RWPE1 (cell line): ENCODE results near the gene WDPCP.

Experiments
- CTCF ChIA-PET: fragments of 350-600 bp; sonication (Branson Sonifier 250); formaldehyde crosslinking; extraction: SDS; loops from one replicate; lab custom pipeline; 2021; lab: Yijun Ruan, JAX
- POLR2A ChIA-PET: fragments of 400-600 bp; formaldehyde crosslinking; extraction: SDS; loops from one replicate; lab custom pipeline; 2020; ENCODE audit warnings: antibody characterized with exemption; ENCODE audit not compliant: low non-redundant PET; lab: Yijun Ruan, JAX
- DNase-seq: peaks from one replicate; pipeline ENCODE4 v3.0.0; 2012; ENCODE audit warnings: low spot score
- H3K27ac ChIP-seq: fragments of 450-650 bp; 2 replicates; pipeline ENCODE4 v1.5.1; 2017
- TF ChIP-seq, protein P1 (sequence below): fragments of 450-650 bp; conservative IDR thresholded peaks from 2 replicates; pipeline ENCODE4 v1.5.1; 2017; ENCODE audit warnings: low read depth, mild to moderate bottlenecking

Gene WDPCP

DNA sequence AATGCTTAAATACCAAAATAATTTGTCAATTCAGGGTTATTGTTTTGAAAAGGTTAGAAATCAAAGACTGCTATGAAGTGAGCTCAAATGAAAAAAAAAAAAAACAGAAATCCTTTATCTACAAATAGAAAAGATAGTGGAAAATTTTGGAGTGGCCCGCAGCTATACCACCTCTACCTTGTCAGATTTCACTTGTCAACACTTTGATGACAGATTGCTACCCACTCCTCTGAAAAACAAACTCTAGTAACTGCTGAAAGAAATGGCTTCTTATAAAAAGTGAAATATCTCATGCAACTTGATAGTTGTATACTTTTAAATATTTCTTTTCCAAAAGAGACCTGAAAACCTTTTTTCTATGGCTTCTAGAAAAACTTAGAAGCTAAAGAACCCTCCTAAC lies 84.5 kb downstream of the WDPCP start:
- TF ChIP-seq, protein P1, sequence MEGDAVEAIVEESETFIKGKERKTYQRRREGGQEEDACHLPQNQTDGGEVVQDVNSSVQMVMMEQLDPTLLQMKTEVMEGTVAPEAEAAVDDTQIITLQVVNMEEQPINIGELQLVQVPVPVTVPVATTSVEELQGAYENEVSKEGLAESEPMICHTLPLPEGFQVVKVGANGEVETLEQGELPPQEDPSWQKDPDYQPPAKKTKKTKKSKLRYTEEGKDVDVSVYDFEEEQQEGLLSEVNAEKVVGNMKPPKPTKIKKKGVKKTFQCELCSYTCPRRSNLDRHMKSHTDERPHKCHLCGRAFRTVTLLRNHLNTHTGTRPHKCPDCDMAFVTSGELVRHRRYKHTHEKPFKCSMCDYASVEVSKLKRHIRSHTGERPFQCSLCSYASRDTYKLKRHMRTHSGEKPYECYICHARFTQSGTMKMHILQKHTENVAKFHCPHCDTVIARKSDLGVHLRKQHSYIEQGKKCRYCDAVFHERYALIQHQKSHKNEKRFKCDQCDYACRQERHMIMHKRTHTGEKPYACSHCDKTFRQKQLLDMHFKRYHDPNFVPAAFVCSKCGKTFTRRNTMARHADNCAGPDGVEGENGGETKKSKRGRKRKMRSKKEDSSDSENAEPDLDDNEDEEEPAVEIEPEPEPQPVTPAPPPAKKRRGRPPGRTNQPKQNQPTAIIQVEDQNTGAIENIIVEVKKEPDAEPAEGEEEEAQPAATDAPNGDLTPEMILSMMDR = no peak
- ChIA-PET POLR2A (interaction anchor here (0.6 kb wide), 1 partner anchor 1996 kb away, joined by 3 read pairs; no protein-coding TSS in a partner anchor), CTCF (no interaction called here)
- DNase-seq = no peak
- H3K27ac ChIP-seq = no peak overlapping the region

DNA sequence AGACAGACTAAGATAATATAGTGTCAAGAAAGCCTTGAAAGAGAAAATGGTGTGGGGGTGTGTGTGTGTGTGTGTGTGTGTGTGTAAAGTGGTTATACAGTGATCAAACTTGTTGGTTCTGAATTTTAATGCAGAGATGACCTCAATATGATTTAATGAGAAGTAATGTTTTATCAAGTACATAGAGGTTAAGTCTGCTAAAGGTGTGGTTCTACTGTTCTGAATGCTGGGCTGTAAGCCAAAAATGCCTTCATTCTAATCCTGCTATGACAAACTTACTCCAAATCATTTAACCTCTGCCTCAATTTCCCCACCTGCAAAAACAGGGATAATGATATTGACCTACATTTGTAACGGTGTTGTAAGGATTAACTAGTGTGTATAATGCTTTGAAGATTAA lies 87.9 kb downstream of the WDPCP start:
- H3K27ac ChIP-seq = no peak overlapping the region
- CTCF ChIA-PET = no interaction called here
- peak; percentile 3 for DNase-seq
- TF ChIP-seq, protein P1 = no peak
- POLR2A ChIA-PET = no interaction called here

DNA sequence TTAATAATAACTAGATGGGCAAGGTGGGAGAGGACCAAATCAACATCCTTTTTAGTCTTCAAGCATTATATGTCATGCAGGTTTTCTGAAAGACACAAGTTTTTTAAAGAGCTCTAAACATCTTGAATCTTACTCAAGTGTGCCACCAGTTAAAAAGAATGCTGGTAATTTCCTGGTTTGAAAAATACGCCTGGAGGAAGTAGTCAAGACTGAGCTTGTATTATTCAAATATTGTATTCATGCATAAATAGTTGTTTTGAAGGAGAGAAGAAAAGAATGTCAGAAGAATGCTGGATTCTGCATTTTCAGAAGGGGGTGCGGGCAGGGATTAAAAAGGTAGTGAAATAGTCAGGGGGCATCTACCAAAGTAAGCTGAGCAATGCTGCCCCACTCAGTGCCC lies 90.7 kb downstream of the WDPCP start:
- DNase-seq = no peak
- CTCF ChIA-PET = interaction anchor here (0.7 to 1.5 kb wide), 3 partner anchors 9 to 46 kb away, joined by 4 to 6 read pairs (median 6); no protein-coding TSS in a partner anchor
- POLR2A ChIA-PET = no interaction called here
- H3K27ac ChIP-seq = no peak overlapping the region
- TF ChIP-seq, protein P1 = no peak

DNA sequence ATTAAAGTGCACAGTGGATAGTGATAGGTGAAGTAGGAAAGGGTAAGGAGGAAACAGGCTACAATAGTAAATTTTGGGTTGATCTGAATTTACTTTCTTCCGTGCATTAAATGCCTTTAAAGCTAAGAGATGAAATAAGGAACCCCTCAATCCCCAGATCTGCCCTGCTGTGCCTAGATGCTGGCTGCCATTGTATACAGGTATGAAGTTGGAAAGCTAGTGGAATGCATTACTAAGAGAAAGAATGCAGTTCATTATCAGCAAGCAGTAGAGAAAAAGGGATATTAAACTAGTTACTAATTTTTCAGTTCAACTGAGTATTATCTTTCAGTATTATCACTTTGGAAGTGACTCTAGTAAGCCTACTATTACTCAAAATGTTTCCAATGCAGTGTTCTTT lies 93.3 kb downstream of the WDPCP start:
- TF ChIP-seq, protein P1 = no peak
- POLR2A ChIA-PET = no interaction called here
- CTCF ChIA-PET = no interaction called here
- no peak overlapping the region for H3K27ac ChIP-seq
- DNase-seq = no peak

DNA sequence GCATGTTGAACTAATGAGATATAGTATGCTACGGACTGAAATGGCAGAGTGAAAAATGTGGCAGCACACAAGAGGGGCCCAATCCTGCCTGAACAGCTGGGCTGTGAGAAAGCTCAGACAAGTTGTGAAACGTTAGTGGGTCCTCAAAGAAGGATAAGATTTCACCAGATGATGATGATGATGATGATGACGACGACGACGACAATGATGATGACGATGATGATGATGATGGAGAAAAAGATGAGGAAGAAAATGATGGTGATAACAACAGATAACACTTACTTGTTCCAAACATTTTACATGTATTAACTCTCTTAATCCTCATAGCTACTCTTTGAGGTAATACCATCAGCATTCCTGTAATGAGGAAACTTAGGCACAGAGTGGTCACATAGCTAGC lies 94.2 kb downstream of the WDPCP start:
- TF ChIP-seq, protein P1 = no peak
- CTCF ChIA-PET = no interaction called here
- no peak overlapping the region for H3K27ac ChIP-seq
- no peak for DNase-seq
- POLR2A ChIA-PET = no interaction called here

DNA sequence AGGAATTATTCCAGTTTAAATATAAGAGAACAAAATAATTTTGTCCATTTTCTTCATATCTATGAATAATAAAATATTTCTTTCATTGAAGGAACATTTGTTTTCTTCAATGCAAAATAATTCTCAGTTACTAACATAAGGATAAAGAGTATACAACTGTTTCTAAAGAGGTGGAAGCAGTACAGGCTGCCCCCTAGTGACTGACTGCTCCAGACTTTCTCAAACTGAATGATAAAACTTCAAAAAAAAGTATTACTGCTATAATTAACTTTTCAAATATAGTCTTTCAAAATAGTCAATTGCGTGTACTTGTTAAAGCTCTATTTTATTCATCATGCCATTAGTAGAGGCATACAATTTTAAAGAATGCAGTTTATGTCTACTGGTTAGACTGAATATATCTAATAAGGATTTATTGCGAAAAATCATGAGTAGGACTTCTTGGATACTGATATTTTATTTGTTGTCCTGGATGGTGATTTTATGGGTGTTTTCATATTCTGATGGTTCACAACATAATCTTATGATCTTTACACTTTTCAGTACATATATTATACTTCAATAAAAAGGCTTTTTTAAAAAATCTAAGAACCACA lies 100.1 kb downstream of the WDPCP start:
- TF ChIP-seq, protein P1 = peak; percentile 74
- H3K27ac ChIP-seq = no peak overlapping the region
- peak; percentile 29 for DNase-seq
- CTCF ChIA-PET = interaction anchor here (0.5 to 2.3 kb wide), 5 partner anchors 9 to 452 kb away, joined by 3 to 6 read pairs (median 3); no protein-coding TSS in a partner anchor
- POLR2A ChIA-PET = no interaction called here
